NK-92 (cell line): ENCODE results near the gene HIPK1.

Experiments used
- DNase-seq: peaks from one replicate; lab custom pipeline; 2025; ENCODE audit not compliant: unreplicated experiment; lab: John Stamatoyannopoulos, UW

Gene HIPK1

GRCh38 chr1:113928941-113929749 lies at the start of gene HIPK1:
Gene HIPK1 (plus strand): TSS chr1:113929324.
- no peak for DNase-seq

GRCh38 chr1:113879739-113880038 lies 49.4 kb upstream of the HIPK1 start:
- no peak for DNase-seq

- DNase-seq: no peak
Observed at GRCh38 chr1:113881661-113882060, 47.5 kb upstream of the HIPK1 start.

GRCh38 chr1:113886417-113887401 lies 42.4 kb upstream of the HIPK1 start:
- DNase-seq: no peak

GRCh38 chr1:113887402-113888175 lies 41.5 kb upstream of the HIPK1 start, which contains the start of gene BCL2L15:
Gene BCL2L15 (minus strand): TSS chr1:113887581. CDS start chr1:113887375, 206 bp downstream.
- DNase-seq: no peak

- DNase-seq: no peak
Observed at GRCh38 chr1:113890816-113891215, 38.3 kb upstream of the HIPK1 start.

GRCh38 chr1:113891631-113892220 lies 37.4 kb upstream of the HIPK1 start:
- DNase-seq: no peak

- DNase-seq: no peak
Observed at GRCh38 chr1:113893267-113893666, 35.9 kb upstream of the HIPK1 start.

GRCh38 chr1:113895098-113895497 lies 34.0 kb upstream of the HIPK1 start:
- no peak for DNase-seq

GRCh38 chr1:113895961-113896360 lies 33.2 kb upstream of the HIPK1 start:
- DNase-seq: no peak

GRCh38 chr1:113898241-113898814 lies 30.8 kb upstream of the HIPK1 start:
- DNase-seq: no peak

- DNase-seq: no peak
Observed at GRCh38 chr1:113899111-113899510, 30.0 kb upstream of the HIPK1 start.

- DNase-seq: no peak
Observed at GRCh38 chr1:113901191-113901590, 27.9 kb upstream of the HIPK1 start.

GRCh38 chr1:113903501-113904292 lies 25.4 kb upstream of the HIPK1 start:
- no peak for DNase-seq

- no peak for DNase-seq
Observed at GRCh38 chr1:113904293-113904673, 24.8 kb upstream of the HIPK1 start.

GRCh38 chr1:113904674-113905434 lies 24.3 kb upstream of the HIPK1 start, which contains the start of the genes AP4B1 and DCLRE1B:
Gene AP4B1 (minus strand): TSS chr1:113904799. CDS start chr1:113904717, 82 bp downstream.
Gene DCLRE1B (plus strand): TSS chr1:113905326. CDS start chr1:113905587, 261 bp downstream.
- peak; percentile 87 for DNase-seq

- no peak for DNase-seq
Observed at GRCh38 chr1:113905435-113905861, 23.7 kb upstream of the HIPK1 start.

- DNase-seq: no peak
Observed at GRCh38 chr1:113912594-113913311, 16.4 kb upstream of the HIPK1 start.
